Activated naive CD4-positive, alpha-beta T cell treated with anti-CD3 and anti-CD28 coated beads, Interleukin-2, amount 50 U/mL, for 72 hours (primary cell): ENCODE measurements around the gene MT1F. TPM values are rescaled to one million over a fixed set of nuclear protein-coding genes. Genes with fewer than 3 reads are reported as not detected.
"Not testable (repeated sequence)": the region's sequence is repeated elsewhere in the genome, so short reads cannot be mapped to it uniquely, and the experiment has no call there.

Experiments
- ATAC-seq, 2 donors: fragments of 150-1000 bp; cut with Tn5 transposase; 2 replicates each; pipeline ENCODE4 v1.10.0; 2021; ENCODE audit warnings: mild to moderate bottlenecking in 2 of 2, moderate library complexity in 2 of 2
- DNase-seq, 2 donors: peaks; one replicate each; pipeline ENCODE4 v3.0.0; 2021 to 2022; ENCODE audit warnings: low spot score in 2 of 2
- H3K27ac Mint-ChIP-seq, 2 donors: one replicate each; pipeline ENCODE4 v1.8.0; 2022; ENCODE audit warnings: mild to moderate bottlenecking in 2 of 2, mixed read lengths in 2 of 2
- H3K36me3 Mint-ChIP-seq, 2 donors: one replicate each; pipeline ENCODE4 v1.8.0; 2022; ENCODE audit warnings: mixed read lengths in 2 of 2
- H3K9me3 Mint-ChIP-seq, 2 donors: one replicate each; pipeline ENCODE4 v1.8.0; 2022; ENCODE audit warnings: mixed read lengths in 2 of 2
- total RNA-seq, 2 donors: library from RNA; stranded (reverse); gene quantifications; one replicate each; pipeline ENCODE4 v1.2.3, GENCODE V29; 2022

MT1F gene
- total RNA-seq, 2 donors from 2014 or later: 7.5 to 11.5 TPM

- peaks cover 0 to 11% of the 10 kb centered on the region in 2 donors for H3K36me3 Mint-ChIP-seq
- ATAC-seq, DNase-seq, H3K9me3 Mint-ChIP-seq, H3K27ac Mint-ChIP-seq: not testable (repeated sequence)
These were observed 35.9 kb upstream of the MT1F start for GRCh38 chr16:56621665-56622445.

- DNase-seq, H3K27ac Mint-ChIP-seq, H3K9me3 Mint-ChIP-seq, ATAC-seq: not testable (repeated sequence)
- peaks cover 0 to 11% of the 10 kb centered on the region in 2 donors for H3K36me3 Mint-ChIP-seq
These were observed 34.6 kb upstream of the MT1F start for GRCh38 chr16:56623184-56623583.

GRCh38 chr16:56623637-56624036, 34.1 kb upstream of the MT1F start:
- no peaks in the 10 kb centered on the region for H3K9me3 Mint-ChIP-seq
- peaks cover 0 to 11% of the 10 kb centered on the region in 2 donors for H3K36me3 Mint-ChIP-seq
- H3K27ac Mint-ChIP-seq: no peak overlapping the region
- no peak for DNase-seq
- no peak for ATAC-seq

- H3K27ac Mint-ChIP-seq: peak within 1 kb of the TSS in 1 of 2 donors; percentile 54
- no peaks in the 10 kb centered on the region for H3K9me3 Mint-ChIP-seq
- peaks cover 0 to 11% of the 10 kb centered on the region in 2 donors for H3K36me3 Mint-ChIP-seq
- ATAC-seq (peak; percentile 76 to 92), DNase-seq (peak in 1 of 2 donors; percentile 55)
These were observed 32.4 kb upstream of the MT1F start, which contains the start of gene MT1E for GRCh38 chr16:56625140-56625942. TSS of gene MT1E (plus strand) at chr16:56625781. CDS start at chr16:56625852, 71 bp downstream.

GRCh38 chr16:56625943-56626654, 31.7 kb upstream of the MT1F start:
- no peak for DNase-seq
- Mint-ChIP-seq H3K36me3 (peaks cover 0 to 11% of the 10 kb centered on the region in 2 donors), H3K9me3 (no peaks in the 10 kb centered on the region), H3K27ac (no peak overlapping the region)
- peak; percentile 27 to 67 for ATAC-seq

GRCh38 chr16:56626685-56627084, 31.1 kb upstream of the MT1F start:
- DNase-seq (no peak), ATAC-seq (no peak)
- Mint-ChIP-seq H3K9me3 (no peaks in the 10 kb centered on the region), H3K36me3 (peaks cover 0 to 11% of the 10 kb centered on the region in 2 donors), H3K27ac (no peak overlapping the region)

GRCh38 chr16:56628486-56629350, 29.0 kb upstream of the MT1F start:
- H3K27ac Mint-ChIP-seq: no peak overlapping the region
- DNase-seq (no peak), ATAC-seq (no peak)
- H3K9me3 Mint-ChIP-seq: no peaks in the 10 kb centered on the region
- H3K36me3 Mint-ChIP-seq: peaks cover 0 to 14% of the 10 kb centered on the region in 2 donors

- Mint-ChIP-seq H3K9me3 (no peaks in the 10 kb centered on the region), H3K36me3 (peaks cover 0 to 19% of the 10 kb centered on the region in 2 donors), H3K27ac (no peak overlapping the region)
- DNase-seq (no peak), ATAC-seq (no peak)
These were observed 28.2 kb upstream of the MT1F start for GRCh38 chr16:56629531-56629930.

- DNase-seq: no peak
- peak in 1 of 2 donors; percentile 25 for ATAC-seq
- H3K27ac Mint-ChIP-seq: no peak overlapping the region
- H3K36me3 Mint-ChIP-seq: peaks cover 5 to 20% of the 10 kb centered on the region in 2 donors
- H3K9me3 Mint-ChIP-seq: no peaks in the 10 kb centered on the region
These were observed 27.6 kb upstream of the MT1F start for GRCh38 chr16:56630134-56630533.

GRCh38 chr16:56631197-56631596, 26.6 kb upstream of the MT1F start:
- Mint-ChIP-seq H3K27ac (no peak overlapping the region), H3K9me3 (no peaks in the 10 kb centered on the region), H3K36me3 (peaks cover 5 to 14% of the 10 kb centered on the region in 2 donors)
- ATAC-seq: no peak
- DNase-seq: no peak

GRCh38 chr16:56631832-56632155, 26.0 kb upstream of the MT1F start:
- DNase-seq (no peak), ATAC-seq (no peak)
- Mint-ChIP-seq H3K36me3 (peaks cover 5 to 14% of the 10 kb centered on the region in 2 donors), H3K27ac (no peak overlapping the region), H3K9me3 (no peaks in the 10 kb centered on the region)

GRCh38 chr16:56632156-56632847, 25.5 kb upstream of the MT1F start, which contains the start of gene MT1M:
TSS of gene MT1M (plus strand) at chr16:56632659. CDS start at chr16:56632732, 73 bp downstream.
- Mint-ChIP-seq H3K36me3 (peaks cover 5 to 14% of the 10 kb centered on the region in 2 donors), H3K27ac (no peak within 1 kb of the TSS), H3K9me3 (no peaks in the 10 kb centered on the region)
- no peak for DNase-seq
- ATAC-seq: peak in 1 of 2 donors; percentile 67

GRCh38 chr16:56632848-56633365, 24.9 kb upstream of the MT1F start:
- Mint-ChIP-seq H3K36me3 (peaks cover 5 to 17% of the 10 kb centered on the region in 2 donors), H3K27ac (no peak overlapping the region), H3K9me3 (no peaks in the 10 kb centered on the region)
- ATAC-seq: no peak
- DNase-seq: no peak

- Mint-ChIP-seq H3K36me3 (peaks cover 5 to 19% of the 10 kb centered on the region in 2 donors), H3K9me3 (no peaks in the 10 kb centered on the region), H3K27ac (no peak overlapping the region)
- ATAC-seq (no peak), DNase-seq (no peak)
These were observed 24.2 kb upstream of the MT1F start for GRCh38 chr16:56633535-56633934.

GRCh38 chr16:56634715-56635440, 22.9 kb upstream of the MT1F start:
- DNase-seq (no peak), ATAC-seq (no peak)
- Mint-ChIP-seq H3K27ac (no peak overlapping the region), H3K36me3 (peaks cover 5 to 19% of the 10 kb centered on the region in 2 donors), H3K9me3 (no peaks in the 10 kb centered on the region)
